ENCODE results near the gene LCN9. TPM values are rescaled to one million over a fixed set of nuclear protein-coding genes. Genes with fewer than 3 reads are reported as not detected.

Gene LCN9
- total and polyA plus RNA-seq, 4 donors = not detected

GRCh38 chr9:135674977-135675376 is 11.9 kb downstream of the LCN9 start (continued):
- TF ChIP-seq TAF1 (conservative IDR thresholded peaks at IDR 0.05) (no peak), FOXA1 (IDR thresholded peaks at IDR 0.05) (no peak), RAD21 (IDR thresholded peaks at IDR 0.05) (no peak), NR2F2 (IDR thresholded peaks at IDR 0.05) (no peak), EGR1 (IDR thresholded peaks at IDR 0.05; ENCODE audit: low read depth in 2 of 2) (no peak), GABPA (IDR thresholded peaks at IDR 0.05 in 1 of 2, conservative IDR thresholded peaks at IDR 0.05 in 1 of 2) (no peak), YY1 (IDR thresholded peaks at IDR 0.05) (no peak), HNF4G (IDR thresholded peaks at IDR 0.05) (no peak), ZBTB33 (IDR thresholded peaks at IDR 0.05) (no peak), RXRA (IDR thresholded peaks at IDR 0.05) (no peak)

- Histone ChIP-seq H3K27me3 (ENCODE audit: control insufficient read depth in 4 of 4, insufficient read depth in 4 of 4, low read length in 3 of 4) (peaks cover 0 to 1% (median 0%) of the 10 kb centered on the region in 4 donors), H3K36me3 (ENCODE audit: control insufficient read depth in 4 of 4, insufficient read depth in 3 of 4, low read depth in 1 of 4, low read length in 3 of 4) (no peaks in the 10 kb centered on the region), H3K9ac (ENCODE audit: low read depth in 1 of 2, low read length in 2 of 2) (no peak overlapping the region), H3K4me3 (ENCODE audit: low read depth in 1 of 3, low read length in 3 of 3) (no peak overlapping the region), H3K9me3 (ENCODE audit: control insufficient read depth in 4 of 4, low read length in 3 of 4) (no peaks in the 10 kb centered on the region), H3K27ac (ENCODE audit: low read depth in 1 of 2, low read length in 2 of 2) (no peak overlapping the region), H3K4me1 (ENCODE audit: control insufficient read depth in 4 of 4, insufficient read depth in 4 of 4, low read length in 3 of 4) (no peaks in the 10 kb centered on the region)
- TF ChIP-seq RXRA (IDR thresholded peaks at IDR 0.05) (no peak), SP1 (IDR thresholded peaks at IDR 0.05) (no peak)
- 84% methylated on average over 13 of the region's 13 CpGs for WGBS
- DNase-seq (ENCODE audit: low spot score) = no peak
Measured at GRCh38 chr9:135676891-135677290, 13.8 kb downstream of the LCN9 start.

DNA sequence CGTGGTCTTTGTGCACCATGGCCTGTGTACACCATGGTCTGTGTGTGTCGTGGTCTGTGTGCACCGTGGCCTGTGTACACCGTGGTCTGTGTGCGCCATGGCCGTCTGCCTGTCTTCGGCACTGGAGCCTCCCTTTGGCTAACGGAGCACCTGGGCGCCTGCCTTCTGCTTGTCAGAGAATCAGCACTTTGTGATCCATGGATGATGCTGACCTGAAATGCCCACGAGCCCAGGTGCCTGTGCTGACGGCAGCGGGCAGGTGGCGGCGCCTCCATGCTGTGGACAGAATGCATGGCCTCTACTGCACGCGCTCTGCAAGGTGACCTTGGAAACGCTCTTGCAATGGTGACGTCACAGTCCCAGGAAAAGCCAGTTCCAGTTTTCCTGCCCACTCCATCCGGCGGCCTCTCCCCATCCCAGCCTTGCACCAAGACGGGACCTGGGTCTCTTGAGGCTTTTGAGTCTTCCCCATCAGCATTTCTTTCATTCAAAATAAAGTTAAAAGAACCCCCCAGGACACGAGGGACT is 14.6 kb downstream of the LCN9 start:
- H3K27me3 ChIP-seq (ENCODE audit: control insufficient read depth in 4 of 4, insufficient read depth in 4 of 4, low read length in 3 of 4) = no peaks in the 10 kb centered on the region
- WGBS = 81% methylated on average over 22 of the region's 22 CpGs
- H3K9me3 ChIP-seq (ENCODE audit: control insufficient read depth in 4 of 4, low read length in 3 of 4) = no peaks in the 10 kb centered on the region
- H3K4me1 ChIP-seq (ENCODE audit: control insufficient read depth in 4 of 4, insufficient read depth in 4 of 4, low read length in 3 of 4) = no peaks in the 10 kb centered on the region
- no peak for DNase-seq (ENCODE audit: low spot score)
- no peaks in the 10 kb centered on the region for H3K36me3 ChIP-seq (ENCODE audit: control insufficient read depth in 4 of 4, insufficient read depth in 3 of 4, low read depth in 1 of 4, low read length in 3 of 4)
- no peak overlapping the region for H3K9ac ChIP-seq (ENCODE audit: low read depth in 1 of 2, low read length in 2 of 2)
- no peak overlapping the region for H3K4me3 ChIP-seq (ENCODE audit: low read depth in 1 of 3, low read length in 3 of 3)
- no peak overlapping the region for H3K27ac ChIP-seq (ENCODE audit: low read depth in 1 of 2, low read length in 2 of 2)
- no peak for TF ChIP-seq EGR1 (IDR thresholded peaks at IDR 0.05; ENCODE audit: low read depth in 2 of 2)
- no peak for TF ChIP-seq ZBTB33 (IDR thresholded peaks at IDR 0.05)
- no peak for TF ChIP-seq TAF1 (conservative IDR thresholded peaks at IDR 0.05)
- TF ChIP-seq, protein P1, sequence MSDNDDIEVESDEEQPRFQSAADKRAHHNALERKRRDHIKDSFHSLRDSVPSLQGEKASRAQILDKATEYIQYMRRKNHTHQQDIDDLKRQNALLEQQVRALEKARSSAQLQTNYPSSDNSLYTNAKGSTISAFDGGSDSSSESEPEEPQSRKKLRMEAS (IDR thresholded peaks at IDR 0.05) = no peak
- TF ChIP-seq NR2F2 (IDR thresholded peaks at IDR 0.05) = no peak
- TF ChIP-seq SP1 (IDR thresholded peaks at IDR 0.05) = no peak
- no peak for TF ChIP-seq FOXA2 (IDR thresholded peaks at IDR 0.05)
- no peak for TF ChIP-seq GABPA (IDR thresholded peaks at IDR 0.05 in 1 of 2, conservative IDR thresholded peaks at IDR 0.05 in 1 of 2)
- TF ChIP-seq HNF4A (conservative IDR thresholded peaks at IDR 0.05) = no peak
- TF ChIP-seq, protein P2, sequence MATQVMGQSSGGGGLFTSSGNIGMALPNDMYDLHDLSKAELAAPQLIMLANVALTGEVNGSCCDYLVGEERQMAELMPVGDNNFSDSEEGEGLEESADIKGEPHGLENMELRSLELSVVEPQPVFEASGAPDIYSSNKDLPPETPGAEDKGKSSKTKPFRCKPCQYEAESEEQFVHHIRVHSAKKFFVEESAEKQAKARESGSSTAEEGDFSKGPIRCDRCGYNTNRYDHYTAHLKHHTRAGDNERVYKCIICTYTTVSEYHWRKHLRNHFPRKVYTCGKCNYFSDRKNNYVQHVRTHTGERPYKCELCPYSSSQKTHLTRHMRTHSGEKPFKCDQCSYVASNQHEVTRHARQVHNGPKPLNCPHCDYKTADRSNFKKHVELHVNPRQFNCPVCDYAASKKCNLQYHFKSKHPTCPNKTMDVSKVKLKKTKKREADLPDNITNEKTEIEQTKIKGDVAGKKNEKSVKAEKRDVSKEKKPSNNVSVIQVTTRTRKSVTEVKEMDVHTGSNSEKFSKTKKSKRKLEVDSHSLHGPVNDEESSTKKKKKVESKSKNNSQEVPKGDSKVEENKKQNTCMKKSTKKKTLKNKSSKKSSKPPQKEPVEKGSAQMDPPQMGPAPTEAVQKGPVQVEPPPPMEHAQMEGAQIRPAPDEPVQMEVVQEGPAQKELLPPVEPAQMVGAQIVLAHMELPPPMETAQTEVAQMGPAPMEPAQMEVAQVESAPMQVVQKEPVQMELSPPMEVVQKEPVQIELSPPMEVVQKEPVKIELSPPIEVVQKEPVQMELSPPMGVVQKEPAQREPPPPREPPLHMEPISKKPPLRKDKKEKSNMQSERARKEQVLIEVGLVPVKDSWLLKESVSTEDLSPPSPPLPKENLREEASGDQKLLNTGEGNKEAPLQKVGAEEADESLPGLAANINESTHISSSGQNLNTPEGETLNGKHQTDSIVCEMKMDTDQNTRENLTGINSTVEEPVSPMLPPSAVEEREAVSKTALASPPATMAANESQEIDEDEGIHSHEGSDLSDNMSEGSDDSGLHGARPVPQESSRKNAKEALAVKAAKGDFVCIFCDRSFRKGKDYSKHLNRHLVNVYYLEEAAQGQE (IDR thresholded peaks at IDR 0.05) = no peak
- TF ChIP-seq CTCF (IDR thresholded peaks at IDR 0.05; ENCODE audit: low read depth, low read length, missing input control) = no peak
- no peak for TF ChIP-seq JUND (IDR thresholded peaks at IDR 0.05)
- no peak for TF ChIP-seq RXRA (IDR thresholded peaks at IDR 0.05)

Measured in liver (tissue), 9 donors.